Cardiac septum (tissue), 1 donor: ENCODE measurements around the gene RMND5A. TPM values are rescaled to one million over a fixed set of nuclear protein-coding genes. Genes with fewer than 3 reads are reported as not detected.
A peak's percentile ranks its signal among the peaks of the same experiment; 100 is the strongest.
"Not testable (repeated sequence)": the region's sequence is repeated elsewhere in the genome, so short reads cannot be mapped to it uniquely, and the experiment has no call there.

Experiments
- DNase-seq: peaks from one replicate; pipeline ENCODE4 v3.0.0-alpha.2; 2020; ENCODE audit warnings: low spot score
- intact Hi-C: fragments of 100-400 bp; cut with DNase I; formaldehyde crosslinking; loops from one replicate; pipeline ENCODE4 v1.14.0; 2022
- total RNA-seq: library from RNA; stranded (reverse); fragmentation: NEBNext Ultra II Directional; extraction: Animal tissue kit (Norgen Biotek cat#: 25700); gene quantifications from one replicate; pipeline ENCODE4 v1.2.1, GENCODE V29; 2021
- donor health status: DM: no; HTN: no; CAD: no.

The RMND5A gene
- total RNA-seq, 1 donor from 2014 or later: 96.6 TPM

GRCh38 chr2:86704459-86704971 is 15.6 kb upstream of the RMND5A start:
- intact Hi-C loops: loop anchor here (10.0 kb wide), 2 partner anchors 110 to 310 kb away; no protein-coding TSS in a partner anchor
- peak; percentile 78 for DNase-seq

- no peak for DNase-seq
- intact Hi-C loops: loop anchor here (1.0 to 10.0 kb wide), 3 partner anchors 83 to 311 kb away; partner anchors contain the start of gene RNF103
Measured at GRCh38 chr2:86706220-86706619, 13.9 kb upstream of the RMND5A start.

GRCh38 chr2:86706935-86707334 is 13.2 kb upstream of the RMND5A start:
- DNase-seq: no peak
- intact Hi-C loops: loop anchor here (1.0 to 10.0 kb wide), 3 partner anchors 84 to 312 kb away; partner anchors contain the start of gene RNF103

GRCh38 chr2:86708126-86708525 is 12.0 kb upstream of the RMND5A start:
- intact Hi-C loops: loop anchor here (10.0 kb wide), 2 partner anchors 113 to 313 kb away; no protein-coding TSS in a partner anchor
- not testable (repeated sequence) for DNase-seq

GRCh38 chr2:86714579-86715173 is 5.4 kb upstream of the RMND5A start:
- intact Hi-C loops: not testable (repeated sequence)

GRCh38 chr2:86719263-86719636 is 841 bp upstream of the RMND5A start:
- DNase-seq, intact Hi-C loops: not testable (repeated sequence)

More at GRCh38 chr2:86714579-86715173, 5.4 kb upstream of the RMND5A start:
- DNase-seq: not testable (repeated sequence)

GRCh38 chr2:86720540-86721320 is 639 bp downstream of the RMND5A start:
- intact Hi-C loops: not testable (repeated sequence)
- DNase-seq: peak; percentile 77

GRCh38 chr2:86725706-86726105 is 5.6 kb downstream of the RMND5A start:
- DNase-seq, intact Hi-C loops: not testable (repeated sequence)

GRCh38 chr2:86732040-86732525 is 12.0 kb downstream of the RMND5A start:
- intact Hi-C loops, DNase-seq: not testable (repeated sequence)

GRCh38 chr2:86732837-86733236 is 12.7 kb downstream of the RMND5A start:
- intact Hi-C loops, DNase-seq: not testable (repeated sequence)

GRCh38 chr2:86733528-86733927 is 13.4 kb downstream of the RMND5A start:
- intact Hi-C loops: not testable (repeated sequence)

GRCh38 chr2:86734896-86735295 is 14.8 kb downstream of the RMND5A start:
- intact Hi-C loops, DNase-seq: not testable (repeated sequence)

More at GRCh38 chr2:86733528-86733927, 13.4 kb downstream of the RMND5A start:
- not testable (repeated sequence) for DNase-seq

- intact Hi-C loops, DNase-seq: not testable (repeated sequence)
Measured at GRCh38 chr2:86739485-86739884, 19.4 kb downstream of the RMND5A start.

GRCh38 chr2:86739889-86740288 is 19.8 kb downstream of the RMND5A start:
- intact Hi-C loops, DNase-seq: not testable (repeated sequence)

- intact Hi-C loops, DNase-seq: not testable (repeated sequence)
Measured at GRCh38 chr2:86741889-86742498, 21.9 kb downstream of the RMND5A start.

GRCh38 chr2:86744152-86744551 is 24.1 kb downstream of the RMND5A start:
- intact Hi-C loops: no loop called here

GRCh38 chr2:86746939-86747338 is 26.8 kb downstream of the RMND5A start:
- intact Hi-C loops: no loop called here
- DNase-seq: no peak

More at GRCh38 chr2:86744152-86744551, 24.1 kb downstream of the RMND5A start:
- no peak for DNase-seq

- no peak for DNase-seq
- intact Hi-C loops: no loop called here
Measured at GRCh38 chr2:86747711-86748639, 27.9 kb downstream of the RMND5A start.
